ENCODE results near the gene TMCC3. TPM values are rescaled to one million over a fixed set of nuclear protein-coding genes. Genes with fewer than 3 reads are reported as not detected.

The TMCC3 gene
- total RNA-seq, 2 donors from 2014 or later: 0.77 to 1.6 TPM

DNA sequence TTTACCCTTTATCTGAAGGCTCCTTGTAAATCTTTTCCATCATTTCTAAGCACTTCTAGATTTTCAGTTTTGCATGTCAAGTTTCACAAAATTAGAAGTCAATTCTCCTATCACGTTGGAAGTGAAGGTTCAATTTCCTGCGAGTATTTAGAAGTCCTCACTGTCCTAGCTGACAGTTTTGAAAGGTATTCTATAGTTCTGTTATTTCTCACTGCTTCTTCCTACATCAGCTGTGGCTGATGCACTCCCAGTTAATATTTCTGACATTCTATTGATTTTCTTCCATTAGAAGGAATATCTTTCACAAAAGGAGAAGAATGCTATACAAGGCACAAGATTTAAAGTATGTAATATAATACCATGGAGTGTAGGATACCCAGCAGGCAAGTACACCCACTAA is 15.8 kb upstream of the TMCC3 start:
- H3K4me1 Mint-ChIP-seq (ENCODE audit: low read depth): no peaks in the 10 kb centered on the region
- no peaks in the 10 kb centered on the region for H3K9me3 Mint-ChIP-seq
- H3K27ac Mint-ChIP-seq: no peak overlapping the region
- no peak for ATAC-seq (replicated peaks in 1 of 2)
- DNase-seq: no peak
- H3K4me3 Mint-ChIP-seq: no peak overlapping the region
- no peaks in the 10 kb centered on the region for H3K27me3 Mint-ChIP-seq (ENCODE audit: low read depth)
- no peaks in the 10 kb centered on the region for H3K36me3 Mint-ChIP-seq (ENCODE audit: insufficient read depth in 2 of 2)

DNA sequence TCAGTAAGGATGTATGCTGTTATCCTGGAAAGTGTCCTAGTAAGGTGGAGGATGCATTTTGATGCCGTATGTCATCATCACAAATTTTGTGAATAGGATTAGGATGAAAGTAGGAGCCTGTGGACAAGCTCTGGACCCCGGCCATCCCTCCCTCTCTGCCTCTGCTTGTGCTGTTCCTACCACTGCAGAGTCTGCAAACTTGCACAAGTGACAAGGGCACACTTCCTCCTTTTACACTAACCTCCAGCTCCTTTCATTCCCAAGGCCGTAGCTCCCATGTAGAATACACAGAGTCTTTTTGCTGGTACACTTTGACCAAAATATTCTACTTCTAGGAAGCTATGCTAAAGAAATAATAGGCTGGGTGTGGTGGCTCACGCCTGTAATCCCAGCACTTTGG is 13.3 kb upstream of the TMCC3 start:
- H3K27ac Mint-ChIP-seq: no peak overlapping the region
- no peaks in the 10 kb centered on the region for H3K36me3 Mint-ChIP-seq (ENCODE audit: insufficient read depth in 2 of 2)

DNA sequence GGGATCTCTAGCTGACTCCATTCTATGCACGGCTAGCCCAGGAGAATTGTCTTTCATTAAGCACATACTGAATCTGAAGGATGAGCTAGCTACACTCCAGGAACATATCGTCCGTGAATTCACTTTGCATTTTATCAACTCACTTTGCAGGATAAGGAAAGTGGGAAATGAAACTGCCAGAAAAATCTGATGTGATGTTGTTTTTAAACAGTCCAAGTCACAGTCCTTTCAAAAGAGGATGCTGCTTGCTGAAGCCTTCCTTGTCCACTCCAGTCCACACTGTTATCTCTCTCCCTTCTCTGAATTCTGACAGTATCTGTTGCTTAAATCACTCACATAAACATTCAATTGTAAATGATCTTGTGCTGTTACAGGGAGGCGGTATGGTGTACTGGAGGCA is 12.7 kb upstream of the TMCC3 start:
- DNase-seq: no peak
- no peak overlapping the region for H3K27ac Mint-ChIP-seq

More for the DNA sequence above, 13.3 kb upstream of the TMCC3 start:
- Mint-ChIP-seq H3K27me3 (ENCODE audit: low read depth) (peaks cover 4% of the 10 kb centered on the region), H3K4me3 (no peak overlapping the region), H3K4me1 (ENCODE audit: low read depth) (no peaks in the 10 kb centered on the region), H3K9me3 (no peaks in the 10 kb centered on the region)
- DNase-seq: no peak
- no peak for ATAC-seq (replicated peaks in 1 of 2)

DNA sequence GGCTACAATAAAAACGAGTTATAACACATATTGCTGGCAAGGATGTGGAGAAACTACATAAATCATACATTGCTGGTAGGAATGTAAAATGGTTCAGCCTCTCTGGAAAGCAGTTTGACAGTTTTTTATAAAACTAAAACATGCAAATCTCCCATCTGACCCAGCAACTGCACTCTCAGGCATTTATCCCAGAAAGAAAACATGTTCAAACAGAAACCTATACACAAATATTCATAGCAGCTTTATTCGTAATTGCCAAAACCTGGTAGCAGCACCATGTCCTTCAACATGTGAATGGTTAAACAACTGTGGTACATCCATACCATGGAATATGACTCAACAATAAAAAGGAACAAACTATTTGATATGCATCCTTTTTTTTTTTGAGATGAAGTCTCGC is 10.1 kb upstream of the TMCC3 start:
- H3K4me3 Mint-ChIP-seq: no peak overlapping the region

More for the DNA sequence above, 12.7 kb upstream of the TMCC3 start:
- Mint-ChIP-seq H3K4me1 (ENCODE audit: low read depth) (no peaks in the 10 kb centered on the region), H3K36me3 (ENCODE audit: insufficient read depth in 2 of 2) (no peaks in the 10 kb centered on the region), H3K27me3 (ENCODE audit: low read depth) (peaks cover 6% of the 10 kb centered on the region), H3K9me3 (no peaks in the 10 kb centered on the region), H3K4me3 (no peak overlapping the region)
- no peak for ATAC-seq (replicated peaks in 1 of 2)

DNA sequence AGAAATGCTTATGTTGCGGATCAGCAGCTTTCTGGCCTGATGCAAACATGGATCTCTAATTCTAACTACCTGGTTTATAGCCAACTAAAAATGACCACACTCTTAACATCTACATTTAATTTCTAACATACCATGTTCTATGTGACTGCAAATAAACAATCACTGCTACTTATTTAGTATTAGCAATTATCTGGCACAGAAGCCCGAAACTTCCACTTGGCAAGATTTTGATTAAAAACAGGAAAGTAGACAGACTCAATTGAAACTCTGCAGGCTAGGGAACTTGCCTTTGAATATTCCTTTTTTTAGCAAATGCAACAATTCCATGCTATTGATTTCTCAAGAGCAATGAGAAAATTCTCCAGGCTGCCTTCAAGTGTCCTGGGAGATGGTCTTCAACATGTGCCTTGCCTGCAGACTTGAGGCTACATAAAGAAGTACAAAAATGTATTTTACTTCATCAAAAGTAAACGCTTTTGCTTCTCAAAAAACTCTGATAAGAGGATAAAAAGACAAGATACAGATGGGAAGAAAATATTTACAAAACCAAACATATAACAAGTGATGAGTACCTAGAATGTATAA is 9.1 kb upstream of the TMCC3 start:
- peaks cover 6% of the 10 kb centered on the region for H3K27me3 Mint-ChIP-seq (ENCODE audit: low read depth)
- H3K36me3 Mint-ChIP-seq (ENCODE audit: insufficient read depth in 2 of 2): no peaks in the 10 kb centered on the region
- no peak overlapping the region for H3K27ac Mint-ChIP-seq

More for the DNA sequence above, 10.1 kb upstream of the TMCC3 start:
- Mint-ChIP-seq H3K4me1 (ENCODE audit: low read depth) (no peaks in the 10 kb centered on the region), H3K27me3 (ENCODE audit: low read depth) (peaks cover 6% of the 10 kb centered on the region), H3K36me3 (ENCODE audit: insufficient read depth in 2 of 2) (no peaks in the 10 kb centered on the region), H3K27ac (no peak overlapping the region), H3K9me3 (no peaks in the 10 kb centered on the region)
- no peak for DNase-seq
- no peak for ATAC-seq (replicated peaks in 1 of 2)

DNA sequence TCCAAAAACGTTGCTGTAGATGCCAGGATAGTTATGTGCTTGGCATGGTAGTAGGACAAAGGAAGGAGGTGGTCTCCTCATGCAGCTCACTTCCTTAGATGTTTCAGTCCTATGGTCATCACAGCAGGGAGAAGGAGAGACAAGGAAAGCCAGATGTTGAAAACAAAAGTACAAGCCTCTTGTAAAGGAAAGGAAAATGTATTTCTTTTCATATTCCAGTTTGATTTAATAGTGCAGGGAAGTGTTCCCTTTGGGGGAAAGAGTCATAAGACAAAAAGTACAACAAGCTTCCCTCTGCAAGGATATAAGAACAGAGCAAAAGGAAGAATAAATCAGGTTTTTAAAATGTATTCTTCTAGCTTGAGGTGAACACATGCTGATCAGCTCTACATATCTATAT is 8.6 kb upstream of the TMCC3 start:
- Mint-ChIP-seq H3K4me1 (ENCODE audit: low read depth) (no peaks in the 10 kb centered on the region), H3K27me3 (ENCODE audit: low read depth) (peaks cover 6% of the 10 kb centered on the region), H3K27ac (no peak overlapping the region), H3K4me3 (no peak overlapping the region), H3K36me3 (ENCODE audit: insufficient read depth in 2 of 2) (no peaks in the 10 kb centered on the region), H3K9me3 (no peaks in the 10 kb centered on the region)
- DNase-seq (no peak), ATAC-seq (replicated peaks in 1 of 2) (no peak)

More for the DNA sequence above, 9.1 kb upstream of the TMCC3 start:
- H3K4me1 Mint-ChIP-seq (ENCODE audit: low read depth): no peaks in the 10 kb centered on the region
- no peaks in the 10 kb centered on the region for H3K9me3 Mint-ChIP-seq
- H3K4me3 Mint-ChIP-seq: no peak overlapping the region
- no peak for ATAC-seq (replicated peaks in 1 of 2)
- DNase-seq: no peak

DNA sequence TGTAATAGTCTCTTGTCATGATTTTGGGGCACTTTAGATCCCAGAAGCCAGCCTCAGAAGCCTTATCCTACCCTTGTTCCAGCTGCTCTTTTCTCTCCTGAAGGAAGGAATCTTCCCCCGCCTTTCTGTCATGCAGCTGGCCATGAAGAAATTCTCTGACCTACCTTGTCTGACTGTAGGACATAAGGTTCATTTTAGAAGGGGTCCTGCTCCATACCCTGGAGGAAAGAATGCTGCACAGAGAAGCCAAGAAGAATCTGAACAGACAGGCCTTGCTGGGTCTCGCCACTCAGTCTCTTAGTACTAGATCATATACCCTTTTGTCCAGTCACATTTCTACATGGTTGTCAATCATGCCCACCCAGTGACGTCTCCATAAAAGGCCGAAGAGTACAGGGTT is 6.2 kb upstream of the TMCC3 start:
- Mint-ChIP-seq H3K27ac (no peak overlapping the region), H3K4me3 (no peak overlapping the region), H3K9me3 (no peaks in the 10 kb centered on the region), H3K4me1 (ENCODE audit: low read depth) (no peaks in the 10 kb centered on the region), H3K36me3 (ENCODE audit: insufficient read depth in 2 of 2) (no peaks in the 10 kb centered on the region), H3K27me3 (ENCODE audit: low read depth) (peaks cover 22% of the 10 kb centered on the region)
- no peak for ATAC-seq (replicated peaks in 1 of 2)
- DNase-seq: no peak

DNA sequence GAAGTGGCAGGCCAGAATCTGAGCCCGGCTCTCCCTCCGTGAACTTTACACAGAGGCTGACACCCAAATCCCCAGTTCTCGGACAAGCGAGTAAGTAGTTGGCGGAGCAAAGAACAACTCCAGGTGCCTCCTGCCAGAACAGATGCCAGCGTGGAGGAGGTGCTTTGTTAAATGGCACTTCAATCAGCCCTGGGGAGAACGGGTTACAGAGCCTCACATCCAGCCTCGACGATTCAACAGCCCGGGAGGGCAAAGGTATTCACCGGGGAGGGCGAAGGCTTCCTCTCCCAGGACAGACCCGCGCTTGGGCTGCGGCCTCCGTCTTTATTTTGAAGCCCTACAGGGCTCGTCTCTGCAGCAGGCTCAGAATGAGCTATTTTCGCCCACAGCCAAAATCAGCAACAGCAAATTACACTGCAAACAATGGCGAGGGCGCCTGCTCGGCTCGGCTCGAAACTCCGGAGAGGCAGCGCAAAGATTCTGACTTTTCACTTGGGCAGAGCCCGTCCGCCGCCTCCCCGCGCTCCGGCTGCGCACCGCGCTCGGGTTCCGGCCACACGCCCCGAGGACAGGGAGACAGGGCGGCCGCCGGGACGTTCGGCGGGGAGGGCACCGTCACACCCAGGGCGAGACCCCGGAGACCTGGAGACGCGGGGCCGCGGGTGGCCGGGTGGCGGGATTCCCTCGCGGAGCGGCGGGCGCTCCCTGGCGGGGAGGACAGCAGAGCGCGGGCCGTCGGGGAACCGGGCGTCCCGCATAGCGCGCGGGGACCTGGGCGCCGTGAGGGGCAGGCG is 811 bp downstream of the TMCC3 start:
- DNase-seq: peak; percentile 53
- Mint-ChIP-seq H3K27me3 (ENCODE audit: low read depth) (peaks cover 75% of the 10 kb centered on the region), H3K9me3 (no peaks in the 10 kb centered on the region), H3K36me3 (ENCODE audit: insufficient read depth in 2 of 2) (peaks cover 0 to 6% of the 10 kb centered on the region in 2 donors), H3K4me3 (peak overlapping the region; percentile 85 to 90), H3K27ac (no peak overlapping the region), H3K4me1 (ENCODE audit: low read depth) (peaks cover 17% of the 10 kb centered on the region)
- ATAC-seq (replicated peaks in 1 of 2): peak; percentile 77 to 78

DNA sequence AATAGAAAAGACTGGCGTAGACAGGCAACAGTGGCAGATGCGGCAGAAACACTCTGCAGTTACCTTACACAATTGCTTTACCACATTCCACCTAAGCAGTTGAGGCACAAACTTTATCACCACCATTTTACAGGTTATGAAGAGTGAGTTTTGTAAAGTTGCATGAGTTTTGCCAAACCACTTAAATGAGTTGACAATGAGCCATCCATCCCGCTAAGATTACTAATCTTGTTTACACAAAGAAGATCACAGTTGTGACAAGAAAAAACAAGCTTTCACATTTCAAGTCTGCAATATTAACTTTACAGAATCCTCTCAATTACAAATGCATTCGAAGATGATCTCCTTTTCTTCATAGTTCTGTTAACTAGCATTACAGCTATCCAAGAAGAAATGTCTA is 1.8 kb downstream of the TMCC3 start:
- peaks cover 84% of the 10 kb centered on the region for H3K27me3 Mint-ChIP-seq (ENCODE audit: low read depth)
- peak overlapping the region; percentile 85 to 90 for H3K4me3 Mint-ChIP-seq
- H3K9me3 Mint-ChIP-seq: no peaks in the 10 kb centered on the region
- H3K4me1 Mint-ChIP-seq (ENCODE audit: low read depth): peaks cover 27% of the 10 kb centered on the region
- H3K27ac Mint-ChIP-seq: peak overlapping the region; percentile 64
- peaks cover 0 to 6% of the 10 kb centered on the region in 2 donors for H3K36me3 Mint-ChIP-seq (ENCODE audit: insufficient read depth in 2 of 2)
- DNase-seq: no peak
- no peak for ATAC-seq (replicated peaks in 1 of 2)

DNA sequence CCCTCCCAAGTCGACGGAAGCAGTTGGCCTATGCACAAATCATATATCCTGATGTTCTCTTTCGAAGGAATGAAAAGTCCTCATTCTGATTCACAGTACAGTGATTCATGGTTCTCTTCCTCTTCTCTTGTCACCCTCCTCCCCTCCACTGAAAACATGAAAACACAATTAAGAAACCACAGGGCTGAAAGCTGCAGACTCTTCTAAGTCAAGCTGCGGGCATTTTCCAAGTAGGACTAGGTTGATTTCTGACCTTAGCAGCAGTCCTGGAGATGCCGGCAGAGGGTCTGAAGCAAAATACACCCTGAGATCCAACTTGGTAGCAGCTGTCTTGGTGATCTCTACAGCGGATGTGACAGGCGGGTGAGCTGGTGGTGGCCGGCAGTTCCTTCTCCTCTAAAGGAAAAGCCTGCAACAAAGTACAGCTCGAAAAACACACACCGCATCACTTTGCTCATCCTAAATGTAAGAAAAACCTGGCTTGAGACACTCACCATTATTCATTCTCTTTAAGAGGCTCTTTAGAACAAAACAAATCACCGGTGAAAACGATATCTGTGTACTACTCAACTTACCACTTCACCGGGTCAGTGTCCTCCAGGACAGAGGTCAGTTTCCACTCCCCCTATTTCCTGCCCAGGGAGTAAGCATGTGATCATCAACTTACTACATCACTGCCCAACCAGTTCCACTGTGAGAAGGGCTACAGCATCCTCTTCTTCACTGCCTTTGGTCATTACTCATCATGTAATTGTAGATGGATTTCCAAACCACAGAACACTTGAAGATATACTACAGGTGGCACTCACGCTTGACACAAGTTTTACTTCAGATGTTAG is 6.0 kb downstream of the TMCC3 start:
- Mint-ChIP-seq H3K4me1 (ENCODE audit: low read depth) (peaks cover 41% of the 10 kb centered on the region), H3K36me3 (ENCODE audit: insufficient read depth in 2 of 2) (no peaks in the 10 kb centered on the region), H3K27me3 (ENCODE audit: low read depth) (peaks cover 69% of the 10 kb centered on the region), H3K27ac (peak overlapping the region; percentile 39), H3K9me3 (no peaks in the 10 kb centered on the region), H3K4me3 (peak overlapping the region; percentile 66 to 75)
- DNase-seq (peak; percentile 22 to 23), ATAC-seq (replicated peaks in 1 of 2) (peak; percentile 62 to 67)

DNA sequence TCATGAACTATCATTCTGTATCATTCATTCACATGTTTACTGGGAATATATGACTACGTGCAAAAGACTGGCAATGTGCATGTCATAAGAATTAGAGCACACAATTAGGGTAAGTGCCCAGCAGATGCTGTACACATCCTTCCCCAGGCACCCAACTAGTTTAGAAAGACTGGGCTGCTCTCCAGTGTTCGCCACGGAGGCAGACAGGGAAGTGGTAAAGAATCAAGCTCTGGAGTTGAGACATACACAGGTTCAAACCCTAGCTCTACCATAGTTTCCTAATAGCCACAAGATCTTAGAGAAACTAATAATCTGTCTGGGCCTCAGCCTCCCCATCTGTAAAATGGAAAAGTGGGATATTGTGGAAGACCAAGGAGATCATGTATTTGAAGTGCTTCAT is 6.8 kb downstream of the TMCC3 start:
- DNase-seq: no peak
- Mint-ChIP-seq H3K27me3 (ENCODE audit: low read depth) (peaks cover 67% of the 10 kb centered on the region), H3K4me3 (peak overlapping the region in 1 of 2 donors; percentile 75), H3K9me3 (no peaks in the 10 kb centered on the region), H3K4me1 (ENCODE audit: low read depth) (peaks cover 39% of the 10 kb centered on the region), H3K27ac (no peak overlapping the region), H3K36me3 (ENCODE audit: insufficient read depth in 2 of 2) (no peaks in the 10 kb centered on the region)
- ATAC-seq (replicated peaks in 1 of 2): no peak

DNA sequence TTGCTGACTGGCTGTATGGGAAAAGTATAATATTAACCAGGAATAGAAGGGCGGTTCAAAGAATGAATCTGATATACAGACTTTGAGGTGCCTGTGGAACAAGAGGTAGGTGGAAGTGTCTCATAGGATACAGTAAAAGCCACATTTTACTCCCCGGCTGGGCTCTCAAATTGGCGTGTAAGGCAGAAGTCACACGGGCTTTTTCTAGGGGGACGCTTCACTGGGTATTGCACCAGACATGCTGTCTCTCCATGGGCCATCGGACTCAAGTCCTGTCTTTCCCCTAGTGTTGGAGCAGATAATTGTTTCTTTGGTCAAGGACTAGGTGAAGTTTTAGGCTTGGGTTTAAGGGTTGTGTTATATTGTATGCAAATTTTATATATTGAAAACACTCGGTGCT is 9.1 kb downstream of the TMCC3 start:
- H3K36me3 Mint-ChIP-seq (ENCODE audit: insufficient read depth in 2 of 2): no peaks in the 10 kb centered on the region

More for the DNA sequence above, 9.1 kb downstream of the TMCC3 start:
- Mint-ChIP-seq H3K4me1 (ENCODE audit: low read depth) (peaks cover 39% of the 10 kb centered on the region), H3K27me3 (ENCODE audit: low read depth) (peaks cover 64% of the 10 kb centered on the region), H3K9me3 (peaks cover 0 to 1% of the 10 kb centered on the region in 2 donors), H3K27ac (no peak overlapping the region), H3K4me3 (peak overlapping the region in 1 of 2 donors; percentile 51)
- ATAC-seq (replicated peaks in 1 of 2) (no peak), DNase-seq (no peak)
